ENCODE data around the gene PCP2.

PCP2 gene

GRCh38 chr19:7620442-7621412 is 12.8 kb downstream of the PCP2 start:
- no peaks in the 10 kb centered on the region for H3K9me2 ChIP-seq (replicated peaks; ENCODE audit: low read depth, low read length)
- H3K4me1 ChIP-seq (ENCODE audit: insufficient read depth, low read length, poor library complexity, severe bottlenecking): no peaks in the 10 kb centered on the region
- H3K27me3 ChIP-seq (ENCODE audit: insufficient read depth, low read length, poor library complexity, severe bottlenecking): no peaks in the 10 kb centered on the region
- H2AFZ ChIP-seq (ENCODE audit: low read length): no peak overlapping the region
- H3K79me2 ChIP-seq (ENCODE audit: insufficient read depth, low read length): no peaks in the 10 kb centered on the region
- no peak overlapping the region for H3K9ac ChIP-seq (ENCODE audit: low read depth, low read length, poor library complexity, severe bottlenecking)
- H3K9me3 ChIP-seq (ENCODE audit: insufficient read depth, low read depth, low read length): no peaks in the 10 kb centered on the region
- H3F3A ChIP-seq (ENCODE audit: low read depth): no peaks in the 10 kb centered on the region
- H4K20me1 ChIP-seq (ENCODE audit: insufficient read depth, low read length, poor library complexity, severe bottlenecking): no peaks in the 10 kb centered on the region
- H3K36me3 ChIP-seq (ENCODE audit: insufficient read depth, low read length): peaks cover 39% of the 10 kb centered on the region; the same call in 1 of the 2 replicates
- no peak overlapping the region for H3K4me2 ChIP-seq (ENCODE audit: low read depth, low read length, poor library complexity, severe bottlenecking)
- no peak overlapping the region for H3K4me3 ChIP-seq (ENCODE audit: low read length, poor library complexity, severe bottlenecking)
- no peak for TF ChIP-seq EZH2phosphoT487 (IDR thresholded peaks at IDR 0.05; ENCODE audit: borderline replicate concordance)
- no peak for TF ChIP-seq CTCF (conservative IDR thresholded peaks at IDR 0.05; ENCODE audit: low read length)

- no peak overlapping the region for H3K4me3 ChIP-seq (ENCODE audit: low read length, poor library complexity, severe bottlenecking)
- H3F3A ChIP-seq (ENCODE audit: low read depth): no peaks in the 10 kb centered on the region
- peaks cover 37% of the 10 kb centered on the region; the same call in 1 of the 2 replicates for H3K36me3 ChIP-seq (ENCODE audit: insufficient read depth, low read length)
- no peak overlapping the region for H2AFZ ChIP-seq (ENCODE audit: low read length)
- no peak overlapping the region for H3K4me2 ChIP-seq (ENCODE audit: low read depth, low read length, poor library complexity, severe bottlenecking)
- no peaks in the 10 kb centered on the region for H3K9me2 ChIP-seq (replicated peaks; ENCODE audit: low read depth, low read length)
- no peaks in the 10 kb centered on the region for H3K9me3 ChIP-seq (ENCODE audit: insufficient read depth, low read depth, low read length)
- no peak overlapping the region for H3K9ac ChIP-seq (ENCODE audit: low read depth, low read length, poor library complexity, severe bottlenecking)
- no peaks in the 10 kb centered on the region for H3K27me3 ChIP-seq (ENCODE audit: insufficient read depth, low read length, poor library complexity, severe bottlenecking)
- no peaks in the 10 kb centered on the region for H3K4me1 ChIP-seq (ENCODE audit: insufficient read depth, low read length, poor library complexity, severe bottlenecking)
- H3K79me2 ChIP-seq (ENCODE audit: insufficient read depth, low read length): no peaks in the 10 kb centered on the region
- H4K20me1 ChIP-seq (ENCODE audit: insufficient read depth, low read length, poor library complexity, severe bottlenecking): no peaks in the 10 kb centered on the region
- TF ChIP-seq EZH2phosphoT487 (IDR thresholded peaks at IDR 0.05; ENCODE audit: borderline replicate concordance) (no peak), CTCF (conservative IDR thresholded peaks at IDR 0.05; ENCODE audit: low read length) (no peak)
Observed at GRCh38 chr19:7619671-7620441, 13.7 kb downstream of the PCP2 start.

GRCh38 chr19:7618771-7619510 is 14.6 kb downstream of the PCP2 start:
- Histone ChIP-seq H3K4me3 (ENCODE audit: low read length, poor library complexity, severe bottlenecking) (no peak overlapping the region), H3K36me3 (ENCODE audit: insufficient read depth, low read length) (peaks cover 37% of the 10 kb centered on the region; the same call in 1 of the 2 replicates), H3K9me2 (replicated peaks; ENCODE audit: low read depth, low read length) (no peaks in the 10 kb centered on the region), H3K27me3 (ENCODE audit: insufficient read depth, low read length, poor library complexity, severe bottlenecking) (no peaks in the 10 kb centered on the region), H3K9me3 (ENCODE audit: insufficient read depth, low read depth, low read length) (no peaks in the 10 kb centered on the region), H2AFZ (ENCODE audit: low read length) (no peak overlapping the region), H3K79me2 (ENCODE audit: insufficient read depth, low read length) (no peaks in the 10 kb centered on the region), H3F3A (ENCODE audit: low read depth) (no peaks in the 10 kb centered on the region), H3K4me1 (ENCODE audit: insufficient read depth, low read length, poor library complexity, severe bottlenecking) (no peaks in the 10 kb centered on the region), H3K9ac (ENCODE audit: low read depth, low read length, poor library complexity, severe bottlenecking) (no peak overlapping the region), H4K20me1 (ENCODE audit: insufficient read depth, low read length, poor library complexity, severe bottlenecking) (no peaks in the 10 kb centered on the region), H3K4me2 (ENCODE audit: low read depth, low read length, poor library complexity, severe bottlenecking) (no peak overlapping the region)
- TF ChIP-seq CTCF (conservative IDR thresholded peaks at IDR 0.05; ENCODE audit: low read length): no peak
- TF ChIP-seq EZH2phosphoT487 (IDR thresholded peaks at IDR 0.05; ENCODE audit: borderline replicate concordance): no peak
